ENCODE data around the gene CNOT4.

Gene CNOT4

GRCh38 chr7:135333200-135333599 is 176.7 kb downstream of the CNOT4 start:
- Histone ChIP-seq H2BK120ac (ENCODE audit: insufficient read depth, low read length, poor library complexity) (no peak overlapping the region), H3K36me3 (ENCODE audit: control insufficient read depth in 1 of 2, insufficient read depth in 2 of 2, low read length in 2 of 2) (no peaks in the 10 kb centered on the region), H2AK5ac (ENCODE audit: low read length) (no peak overlapping the region), H3K4me3 (ENCODE audit: low read depth, low read length) (no peak overlapping the region), H2AFZ (ENCODE audit: insufficient read depth, low read length, poor library complexity) (no peak overlapping the region), H3K4me1 (ENCODE audit: control insufficient read depth in 1 of 2, insufficient read depth in 2 of 2, low read length in 2 of 2) (no peaks in the 10 kb centered on the region), H3K4ac (ENCODE audit: low read depth, low read length) (no peak overlapping the region), H4K91ac (ENCODE audit: low read depth, low read length) (no peak overlapping the region), H4K8ac (ENCODE audit: low read depth, low read length) (no peak overlapping the region), H2BK12ac (ENCODE audit: low read length) (no peak overlapping the region), H3K18ac (ENCODE audit: low read length) (no peak overlapping the region), H3K79me2 (ENCODE audit: control insufficient read depth, insufficient read depth, low read length, poor library complexity) (no peaks in the 10 kb centered on the region), H3K27ac (ENCODE audit: low read depth, low read length) (no peak overlapping the region), H4K12ac (ENCODE audit: low read depth, low read length) (no peak overlapping the region), H2BK5ac (ENCODE audit: low read depth, low read length, poor library complexity) (no peak overlapping the region), H3K79me1 (ENCODE audit: low read length) (no peaks in the 10 kb centered on the region), H3K4me2 (ENCODE audit: low read length) (no peak overlapping the region), H3K14ac (ENCODE audit: low read length) (no peak overlapping the region), H3K9me3 (ENCODE audit: insufficient read depth, low read depth, low read length) (peaks cover 2% of the 10 kb centered on the region), H3K27me3 (ENCODE audit: insufficient read depth, low read length) (no peaks in the 10 kb centered on the region), H3K9ac (ENCODE audit: low read length) (no peak overlapping the region), H3K23ac (ENCODE audit: low read length) (no peak overlapping the region)
- WGBS (ENCODE audit: extremely low coverage, insufficient coverage, insufficient read length): no CpG with 5 or more reads among the region's 1 CpG
- DNase-seq: no peak

- Histone ChIP-seq H2BK12ac (ENCODE audit: low read length) (no peak overlapping the region), H3K4me1 (ENCODE audit: control insufficient read depth in 1 of 2, insufficient read depth in 2 of 2, low read length in 2 of 2) (no peaks in the 10 kb centered on the region), H3K79me1 (ENCODE audit: low read length) (no peaks in the 10 kb centered on the region), H3K4ac (ENCODE audit: low read depth, low read length) (no peak overlapping the region), H3K27ac (ENCODE audit: low read depth, low read length) (no peak overlapping the region), H3K36me3 (ENCODE audit: control insufficient read depth in 1 of 2, insufficient read depth in 2 of 2, low read length in 2 of 2) (no peaks in the 10 kb centered on the region), H3K14ac (ENCODE audit: low read length) (no peak overlapping the region), H4K91ac (ENCODE audit: low read depth, low read length) (no peak overlapping the region), H3K9me3 (ENCODE audit: insufficient read depth, low read depth, low read length) (no peaks in the 10 kb centered on the region), H4K12ac (ENCODE audit: low read depth, low read length) (no peak overlapping the region), H3K27me3 (ENCODE audit: insufficient read depth, low read length) (no peaks in the 10 kb centered on the region), H3K4me3 (ENCODE audit: low read depth, low read length) (no peak overlapping the region), H3K23ac (ENCODE audit: low read length) (no peak overlapping the region), H3K4me2 (ENCODE audit: low read length) (no peak overlapping the region), H2AK5ac (ENCODE audit: low read length) (no peak overlapping the region), H3K18ac (ENCODE audit: low read length) (no peak overlapping the region), H2BK120ac (ENCODE audit: insufficient read depth, low read length, poor library complexity) (no peak overlapping the region), H2BK5ac (ENCODE audit: low read depth, low read length, poor library complexity) (no peak overlapping the region), H4K8ac (ENCODE audit: low read depth, low read length) (no peak overlapping the region), H2AFZ (ENCODE audit: insufficient read depth, low read length, poor library complexity) (no peak overlapping the region), H3K9ac (ENCODE audit: low read length) (no peak overlapping the region), H3K79me2 (ENCODE audit: control insufficient read depth, insufficient read depth, low read length, poor library complexity) (no peaks in the 10 kb centered on the region)
- no peak for DNase-seq
- WGBS (ENCODE audit: extremely low coverage, insufficient coverage, insufficient read length): no CpG with 5 or more reads among the region's 1 CpG
Measured at GRCh38 chr7:135330088-135330487, 179.8 kb downstream of the CNOT4 start.

- Histone ChIP-seq H2BK5ac (ENCODE audit: low read depth, low read length, poor library complexity) (no peak overlapping the region), H3K4me3 (ENCODE audit: low read depth, low read length) (no peak overlapping the region), H3K9ac (ENCODE audit: low read length) (no peak overlapping the region), H3K27me3 (ENCODE audit: insufficient read depth, low read length) (no peaks in the 10 kb centered on the region), H3K9me3 (ENCODE audit: insufficient read depth, low read depth, low read length) (no peaks in the 10 kb centered on the region), H4K12ac (ENCODE audit: low read depth, low read length) (no peak overlapping the region), H3K4me2 (ENCODE audit: low read length) (no peak overlapping the region), H3K4me1 (ENCODE audit: control insufficient read depth in 1 of 2, insufficient read depth in 2 of 2, low read length in 2 of 2) (no peaks in the 10 kb centered on the region), H2AK5ac (ENCODE audit: low read length) (no peak overlapping the region), H3K23ac (ENCODE audit: low read length) (no peak overlapping the region), H2BK120ac (ENCODE audit: insufficient read depth, low read length, poor library complexity) (no peak overlapping the region), H3K79me1 (ENCODE audit: low read length) (no peaks in the 10 kb centered on the region), H3K79me2 (ENCODE audit: control insufficient read depth, insufficient read depth, low read length, poor library complexity) (no peaks in the 10 kb centered on the region), H3K4ac (ENCODE audit: low read depth, low read length) (no peak overlapping the region), H2BK12ac (ENCODE audit: low read length) (no peak overlapping the region), H3K27ac (ENCODE audit: low read depth, low read length) (no peak overlapping the region), H4K91ac (ENCODE audit: low read depth, low read length) (no peak overlapping the region), H3K14ac (ENCODE audit: low read length) (no peak overlapping the region), H2AFZ (ENCODE audit: insufficient read depth, low read length, poor library complexity) (no peak overlapping the region), H4K8ac (ENCODE audit: low read depth, low read length) (no peak overlapping the region), H3K36me3 (ENCODE audit: control insufficient read depth in 1 of 2, insufficient read depth in 2 of 2, low read length in 2 of 2) (no peaks in the 10 kb centered on the region), H3K18ac (ENCODE audit: low read length) (no peak overlapping the region)
- no peak for DNase-seq
- no CpG with 5 or more reads among the region's 7 CpGs for WGBS (ENCODE audit: extremely low coverage, insufficient coverage, insufficient read length)
Measured at GRCh38 chr7:135328526-135328925, 181.4 kb downstream of the CNOT4 start.

DNA sequence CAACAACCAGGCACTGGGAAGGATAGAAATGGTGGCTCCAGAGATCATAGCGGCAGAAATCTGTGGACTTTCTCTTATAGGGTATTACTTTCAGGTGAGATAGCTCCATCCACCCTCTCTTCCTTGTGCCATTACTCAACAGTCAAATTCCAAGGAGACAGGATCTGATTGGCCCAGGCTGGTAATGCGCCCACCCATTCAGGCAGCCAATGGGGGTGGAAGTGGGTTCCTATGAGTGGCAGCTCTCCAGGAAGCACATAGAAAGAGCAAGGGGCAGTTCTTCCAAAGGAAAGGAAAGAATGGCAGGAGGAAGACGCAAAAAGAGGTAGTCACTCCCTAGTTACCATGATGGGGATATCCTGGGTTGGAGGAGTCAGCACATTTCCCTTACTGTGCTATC is 181.8 kb downstream of the CNOT4 start:
- no peak for DNase-seq
- Histone ChIP-seq H4K12ac (ENCODE audit: low read depth, low read length) (no peak overlapping the region), H3K4me2 (ENCODE audit: low read length) (no peak overlapping the region), H4K91ac (ENCODE audit: low read depth, low read length) (no peak overlapping the region), H3K18ac (ENCODE audit: low read length) (no peak overlapping the region), H3K4me3 (ENCODE audit: low read depth, low read length) (no peak overlapping the region), H2BK12ac (ENCODE audit: low read length) (no peak overlapping the region), H3K23ac (ENCODE audit: low read length) (no peak overlapping the region), H3K79me2 (ENCODE audit: control insufficient read depth, insufficient read depth, low read length, poor library complexity) (no peaks in the 10 kb centered on the region), H2BK120ac (ENCODE audit: insufficient read depth, low read length, poor library complexity) (no peak overlapping the region), H3K9ac (ENCODE audit: low read length) (no peak overlapping the region), H3K27me3 (ENCODE audit: insufficient read depth, low read length) (no peaks in the 10 kb centered on the region), H4K8ac (ENCODE audit: low read depth, low read length) (no peak overlapping the region), H3K4me1 (ENCODE audit: control insufficient read depth in 1 of 2, insufficient read depth in 2 of 2, low read length in 2 of 2) (no peaks in the 10 kb centered on the region), H3K14ac (ENCODE audit: low read length) (no peak overlapping the region), H3K27ac (ENCODE audit: low read depth, low read length) (no peak overlapping the region), H3K36me3 (ENCODE audit: control insufficient read depth in 1 of 2, insufficient read depth in 2 of 2, low read length in 2 of 2) (no peaks in the 10 kb centered on the region), H3K4ac (ENCODE audit: low read depth, low read length) (no peak overlapping the region), H3K79me1 (ENCODE audit: low read length) (no peaks in the 10 kb centered on the region), H2AFZ (ENCODE audit: insufficient read depth, low read length, poor library complexity) (no peak overlapping the region), H2BK5ac (ENCODE audit: low read depth, low read length, poor library complexity) (no peak overlapping the region), H2AK5ac (ENCODE audit: low read length) (no peak overlapping the region), H3K9me3 (ENCODE audit: insufficient read depth, low read depth, low read length) (no peaks in the 10 kb centered on the region)
- WGBS (ENCODE audit: extremely low coverage, insufficient coverage, insufficient read length): no CpG with 5 or more reads among the region's 3 CpGs

Data from trophoblast cell (in vitro differentiated cells and primary cell).